ENCODE results near the gene NDUFB11. TPM values are rescaled to one million over a fixed set of nuclear protein-coding genes. Genes with fewer than 3 reads are reported as not detected.

NDUFB11 gene
- total and polyA plus RNA-seq, 5 experiments from 2014 or later: 50.6 to 185 (median 171) TPM

Other genes with a start within 250 kb of the NDUFB11 start
- gene JADE3, start 232.3 kb downstream of the NDUFB11 start, total RNA-seq: under 1 TPM; 0.26 to 0.47 TPM
- gene JADE3, start 232.3 kb downstream of the NDUFB11 start, polyA plus RNA-seq: not detected
- not detected for gene RGN, start 66.3 kb downstream of the NDUFB11 start, total RNA-seq
- not detected for gene RGN, start 66.3 kb downstream of the NDUFB11 start, polyA plus RNA-seq
- gene RBM10, start 519 bp upstream of the NDUFB11 start, total RNA-seq: 10 to 100 TPM; 52.3 to 55.0 TPM
- 10 to 100 TPM; 17.6 to 39.2 (median 27.9) TPM for gene RBM10, start 519 bp upstream of the NDUFB11 start, polyA plus RNA-seq
- 100 to 1,000 TPM; 122 to 125 TPM for gene UBA1, start 49.1 kb upstream of the NDUFB11 start, total RNA-seq
- 100 to 1,000 TPM; 156 to 176 (median 163) TPM for gene UBA1, start 49.1 kb upstream of the NDUFB11 start, polyA plus RNA-seq
- gene CDK16, start 74.0 kb upstream of the NDUFB11 start, total RNA-seq: 10 to 100 TPM; 48.2 to 49.0 TPM
- 10 to 100 TPM in 1 of 3 donors, 1 to 10 TPM in 2; 3.1 to 13.6 (median 6.1) TPM for gene CDK16, start 74.0 kb upstream of the NDUFB11 start, polyA plus RNA-seq
- gene USP11, start 88.3 kb upstream of the NDUFB11 start, total RNA-seq: 100 to 1,000 TPM; 191 to 195 TPM
- gene USP11, start 88.3 kb upstream of the NDUFB11 start, polyA plus RNA-seq: 100 to 1,000 TPM; 130 to 171 (median 137) TPM
- 1 to 10 TPM; 2.0 to 2.2 TPM for gene ZNF157, start 225.9 kb upstream of the NDUFB11 start, total RNA-seq
- under 1 TPM; 0.34 to 0.67 (median 0.61) TPM for gene ZNF157, start 225.9 kb upstream of the NDUFB11 start, polyA plus RNA-seq

Data from naive thymus-derived CD8-positive, alpha-beta T cell (primary cell).